ENCODE results near the gene C19orf38. TPM values are rescaled to one million over a fixed set of nuclear protein-coding genes. Genes with fewer than 3 reads are reported as not detected.
A peak's percentile ranks its signal among the peaks of the same experiment; 100 is the strongest.

The C19orf38 gene
- total and polyA plus RNA-seq, 2 donors (not counting 3 experiments of a cell fraction or from before 2014, with no cell fraction given), result not detected

DNA sequence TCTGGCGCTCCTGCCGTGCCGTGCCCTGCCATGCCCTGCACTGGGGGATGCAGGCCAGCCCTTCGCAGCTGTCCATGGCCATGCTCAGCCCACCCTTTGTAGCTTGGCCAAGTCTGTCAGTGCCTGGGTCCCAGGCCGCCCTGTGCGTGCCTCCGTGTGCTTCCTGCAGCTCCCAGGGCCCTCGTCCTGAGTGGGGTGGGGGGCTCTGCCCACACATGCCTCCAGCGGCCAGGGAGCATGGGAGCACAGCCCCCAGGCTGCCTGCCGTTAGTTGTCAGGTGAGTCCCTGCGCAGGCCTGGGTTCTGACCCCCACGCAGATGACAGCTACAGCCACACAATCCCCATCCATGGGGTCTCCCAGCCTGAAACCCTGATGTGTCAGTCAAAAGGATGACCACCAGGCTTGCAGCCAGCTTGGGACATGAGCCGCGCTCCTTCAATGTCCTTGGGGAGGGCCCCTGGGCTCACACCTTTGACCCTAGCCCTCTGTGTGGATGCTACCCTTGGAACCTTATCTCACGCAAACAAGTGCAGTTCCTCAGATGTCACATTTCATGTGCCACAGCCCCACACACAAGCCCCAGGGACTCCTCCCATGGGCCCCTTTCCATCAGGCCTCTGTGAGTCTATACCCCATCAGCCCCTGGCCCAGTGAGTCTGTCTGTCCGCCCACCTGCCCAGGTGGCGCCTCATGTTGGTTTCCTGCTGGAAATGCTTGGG, 36.7 kb upstream of the C19orf38 start:
- H3K27ac ChIP-seq (ENCODE audit: insufficient read depth, low read depth, low read length), result peak overlapping the region; percentile 19
- peaks cover 4 to 31% of the 10 kb centered on the region in 2 experiments for H3K36me3 ChIP-seq (ENCODE audit: control insufficient read depth in 2 of 2, extremely low read depth in 1 of 2, insufficient read depth in 2 of 2, low read length in 2 of 2)
- ChIA-PET CTCF (interaction anchor here (1.1 kb wide), 1 partner anchor 94 kb away, joined by 3 read pairs; the partner anchor contains the start of gene DNM2), POLR2A (no interaction called here)
- H3K4me1 ChIP-seq (ENCODE audit: control insufficient read depth, extremely low read depth, insufficient read depth, low read length), result peaks cover 8% of the 10 kb centered on the region
- H3K9me1 ChIP-seq (replicated peaks; ENCODE audit: control insufficient read depth, extremely low read depth, insufficient read depth, low read length), result no peaks in the 10 kb centered on the region
- TF ChIP-seq POLR2A (IDR thresholded peaks at IDR 0.05; ENCODE audit: low read depth, low read length), result no peak
- TF ChIP-seq EZH2 (IDR thresholded peaks at IDR 0.05; ENCODE audit: borderline replicate concordance, low read depth, low read length, severe bottlenecking), result no peak
- TF ChIP-seq GATA2 (IDR thresholded peaks at IDR 0.05; ENCODE audit: insufficient read depth, insufficient read length, low read depth, low read length), result no peak
- no peak for TF ChIP-seq POLR2AphosphoS5 (IDR thresholded peaks at IDR 0.05; ENCODE audit: insufficient read depth, low read depth, low read length)
- no peak for TF ChIP-seq FOS (IDR thresholded peaks at IDR 0.05; ENCODE audit: borderline replicate concordance, insufficient read depth, low read length)
- no peak for TF ChIP-seq MYC (IDR thresholded peaks at IDR 0.05; ENCODE audit: low read depth, low read length)
- H3K79me2 ChIP-seq (ENCODE audit: control insufficient read depth, insufficient read depth, low read length), result peaks cover 1% of the 10 kb centered on the region
- FAIRE-seq (no peak), DNase-seq (ENCODE audit: low read depth, low spot score) (no peak)
- H3K4me2 ChIP-seq (ENCODE audit: insufficient read depth, low read length), result no peak overlapping the region
- H3K27me3 ChIP-seq (ENCODE audit: control insufficient read depth in 2 of 2, insufficient read depth in 2 of 2, low read length in 2 of 2), result no peaks in the 10 kb centered on the region
- intact Hi-C loops (cut with micrococcal nuclease), result no loop called here
- no peaks in the 10 kb centered on the region for H4K20me1 ChIP-seq (replicated peaks; ENCODE audit: control insufficient read depth, extremely low read depth, insufficient read depth, low read length)
- H3K4me3 ChIP-seq (replicated peaks in 1 of 3; ENCODE audit: insufficient read depth in 1 of 3, low read depth in 1 of 3, low read length in 3 of 3), result no peak overlapping the region
- dilution Hi-C loops (cut with MboI; ENCODE audit: extremely low pct_ligation_motif_present, low sequenced_read_pairs), result no loop called here
- H2AFZ ChIP-seq (ENCODE audit: low read depth, low read length), result no peak overlapping the region
- H3K9me3 ChIP-seq (replicated peaks; ENCODE audit: control insufficient read depth, insufficient read depth, low read length), result no peaks in the 10 kb centered on the region
- BruUV-seq (replicated peaks), result no TSS peak
- no peak overlapping the region for H3K9ac ChIP-seq (replicated peaks; ENCODE audit: extremely low read depth, insufficient read depth, low read length)

DNA sequence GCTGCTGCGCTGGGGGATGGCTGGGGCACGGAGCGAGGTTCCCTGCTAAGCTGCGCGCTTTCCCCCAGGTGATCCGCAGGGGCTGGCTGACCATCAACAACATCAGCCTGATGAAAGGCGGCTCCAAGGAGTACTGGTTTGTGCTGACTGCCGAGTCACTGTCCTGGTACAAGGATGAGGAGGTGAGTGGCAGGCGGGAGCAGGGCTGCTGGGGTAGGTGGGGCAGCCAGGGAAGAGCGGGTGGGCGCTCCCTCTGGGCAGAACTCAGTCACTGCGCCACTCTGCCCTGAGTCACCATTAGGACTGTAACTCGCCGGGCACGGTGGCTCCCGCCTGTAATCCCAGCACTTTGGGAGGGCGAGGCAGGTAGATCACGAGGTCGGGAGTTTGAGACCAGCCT, 36.0 kb upstream of the C19orf38 start:
- no TSS peak for BruUV-seq (replicated peaks)
- ChIA-PET CTCF (interaction anchor here (1.1 kb wide), 1 partner anchor 94 kb away, joined by 3 read pairs; the partner anchor contains the start of gene DNM2), POLR2A (no interaction called here)
- H3K9me1 ChIP-seq (replicated peaks; ENCODE audit: control insufficient read depth, extremely low read depth, insufficient read depth, low read length), result no peaks in the 10 kb centered on the region
- H2AFZ ChIP-seq (ENCODE audit: low read depth, low read length), result no peak overlapping the region
- dilution Hi-C loops (cut with MboI; ENCODE audit: extremely low pct_ligation_motif_present, low sequenced_read_pairs) (no loop called here), intact Hi-C loops (cut with micrococcal nuclease) (no loop called here)
- TF ChIP-seq MYC (IDR thresholded peaks at IDR 0.05; ENCODE audit: low read depth, low read length) (no peak), FOS (IDR thresholded peaks at IDR 0.05; ENCODE audit: borderline replicate concordance, insufficient read depth, low read length) (no peak), EZH2 (IDR thresholded peaks at IDR 0.05; ENCODE audit: borderline replicate concordance, low read depth, low read length, severe bottlenecking) (no peak), GATA2 (IDR thresholded peaks at IDR 0.05; ENCODE audit: insufficient read depth, insufficient read length, low read depth, low read length) (no peak), POLR2AphosphoS5 (IDR thresholded peaks at IDR 0.05; ENCODE audit: insufficient read depth, low read depth, low read length) (no peak)
- TF ChIP-seq, protein P1, sequence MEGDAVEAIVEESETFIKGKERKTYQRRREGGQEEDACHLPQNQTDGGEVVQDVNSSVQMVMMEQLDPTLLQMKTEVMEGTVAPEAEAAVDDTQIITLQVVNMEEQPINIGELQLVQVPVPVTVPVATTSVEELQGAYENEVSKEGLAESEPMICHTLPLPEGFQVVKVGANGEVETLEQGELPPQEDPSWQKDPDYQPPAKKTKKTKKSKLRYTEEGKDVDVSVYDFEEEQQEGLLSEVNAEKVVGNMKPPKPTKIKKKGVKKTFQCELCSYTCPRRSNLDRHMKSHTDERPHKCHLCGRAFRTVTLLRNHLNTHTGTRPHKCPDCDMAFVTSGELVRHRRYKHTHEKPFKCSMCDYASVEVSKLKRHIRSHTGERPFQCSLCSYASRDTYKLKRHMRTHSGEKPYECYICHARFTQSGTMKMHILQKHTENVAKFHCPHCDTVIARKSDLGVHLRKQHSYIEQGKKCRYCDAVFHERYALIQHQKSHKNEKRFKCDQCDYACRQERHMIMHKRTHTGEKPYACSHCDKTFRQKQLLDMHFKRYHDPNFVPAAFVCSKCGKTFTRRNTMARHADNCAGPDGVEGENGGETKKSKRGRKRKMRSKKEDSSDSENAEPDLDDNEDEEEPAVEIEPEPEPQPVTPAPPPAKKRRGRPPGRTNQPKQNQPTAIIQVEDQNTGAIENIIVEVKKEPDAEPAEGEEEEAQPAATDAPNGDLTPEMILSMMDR (IDR thresholded peaks at IDR 0.05; ENCODE audit: extremely low read depth in 1 of 2, insufficient read depth in 1 of 2, low read depth in 1 of 2, low read length in 2 of 2), result no peak
- TF ChIP-seq, protein P2, sequence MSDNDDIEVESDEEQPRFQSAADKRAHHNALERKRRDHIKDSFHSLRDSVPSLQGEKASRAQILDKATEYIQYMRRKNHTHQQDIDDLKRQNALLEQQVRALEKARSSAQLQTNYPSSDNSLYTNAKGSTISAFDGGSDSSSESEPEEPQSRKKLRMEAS (IDR thresholded peaks at IDR 0.05; ENCODE audit: insufficient read depth, insufficient read length), result no peak
- DNase-seq (ENCODE audit: low read depth, low spot score), result no peak
- no peak overlapping the region for H3K4me3 ChIP-seq (replicated peaks in 1 of 3; ENCODE audit: insufficient read depth in 1 of 3, low read depth in 1 of 3, low read length in 3 of 3)
- H3K27ac ChIP-seq (ENCODE audit: insufficient read depth, low read depth, low read length), result peak overlapping the region; percentile 19
- peaks cover 8% of the 10 kb centered on the region for H3K4me1 ChIP-seq (ENCODE audit: control insufficient read depth, extremely low read depth, insufficient read depth, low read length)
- peaks cover 1% of the 10 kb centered on the region for H3K79me2 ChIP-seq (ENCODE audit: control insufficient read depth, insufficient read depth, low read length)
- H3K9ac ChIP-seq (replicated peaks; ENCODE audit: extremely low read depth, insufficient read depth, low read length), result no peak overlapping the region
- no peaks in the 10 kb centered on the region for H3K9me3 ChIP-seq (replicated peaks; ENCODE audit: control insufficient read depth, insufficient read depth, low read length)
- H3K4me2 ChIP-seq (ENCODE audit: insufficient read depth, low read length), result no peak overlapping the region
- no peak for FAIRE-seq
- no peaks in the 10 kb centered on the region for H3K27me3 ChIP-seq (ENCODE audit: control insufficient read depth in 2 of 2, insufficient read depth in 2 of 2, low read length in 2 of 2)
- no peaks in the 10 kb centered on the region for H4K20me1 ChIP-seq (replicated peaks; ENCODE audit: control insufficient read depth, extremely low read depth, insufficient read depth, low read length)
- H3K36me3 ChIP-seq (ENCODE audit: control insufficient read depth in 2 of 2, extremely low read depth in 1 of 2, insufficient read depth in 2 of 2, low read length in 2 of 2), result peaks cover 4 to 31% of the 10 kb centered on the region in 2 experiments

Measured in endothelial cell of umbilical vein (primary cell).